ENCODE results near the gene HPSE2. TPM values are rescaled to one million over a fixed set of nuclear protein-coding genes. Genes with fewer than 3 reads are reported as not detected.

HPSE2 gene
- total and polyA plus RNA-seq, 2 of the 13 experiments (the other 11 are each of a cell fraction or from before 2014, with no cell fraction given): 0.01 TPM; not detected in 1

- 79% methylated on average over 10 of the region's 10 CpGs for WGBS (ENCODE audit: low lambda C conversion rate)
- no peaks in the 10 kb centered on the region for H3K79me2 ChIP-seq (ENCODE audit: insufficient read depth, low read length)
- no TSS peak for BruUV-seq (replicated peaks)
- POLR2A ChIA-PET: interaction anchor here (0.6 kb wide), 1 partner anchor 1001 kb away, joined by 3 read pairs; no protein-coding TSS in a partner anchor
- H3K4me3 ChIP-seq (replicated peaks in 1 of 3; ENCODE audit: insufficient read depth in 1 of 3, low read depth in 2 of 3, low read length in 3 of 3): no peak overlapping the region
- no peaks in the 10 kb centered on the region for H4K20me1 ChIP-seq (ENCODE audit: insufficient read depth, low read length)
- CTCF ChIA-PET (ENCODE audit: low intra/inter-chr PET ratio, low total read pairs): no interaction called here
- H3K9me3 ChIP-seq (ENCODE audit: low read length): no peaks in the 10 kb centered on the region
- in situ Hi-C loops (cut with HindIII; ENCODE audit: extremely low pct_ligation_motif_present, low pct_unique_long_range_greater_than_20kb): no loop called here
- peaks cover 16% of the 10 kb centered on the region for H3K4me1 ChIP-seq (ENCODE audit: insufficient read depth, low read length)
- FAIRE-seq (no peak), ATAC-seq (no peak), DNase-seq (ENCODE audit: low spot score) (no peak)
- TF ChIP-seq ZNF841 (CRISPR knock-in tag; IDR thresholded peaks at IDR 0.05; ENCODE audit: borderline replicate concordance) (no peak), NFIB (CRISPR knock-in tag; IDR thresholded peaks at IDR 0.05; ENCODE audit: borderline replicate concordance) (no peak), SP5 (CRISPR knock-in tag; IDR thresholded peaks at IDR 0.05; ENCODE audit: borderline replicate concordance, low read depth) (no peak), SAP130 (CRISPR knock-in tag; IDR thresholded peaks at IDR 0.05; ENCODE audit: low read depth) (no peak), ISX (CRISPR knock-in tag; conservative IDR thresholded peaks at IDR 0.05) (no peak), ZNF263 (CRISPR knock-in tag; IDR thresholded peaks at IDR 0.05) (no peak), ZKSCAN8 (CRISPR knock-in tag; IDR thresholded peaks at IDR 0.05; ENCODE audit: borderline replicate concordance) (no peak), MAFK (conservative IDR thresholded peaks at IDR 0.05 in 1 of 2, IDR thresholded peaks at IDR 0.05 in 1 of 2; ENCODE audit: low read length in 2 of 2) (no peak), PHF20 (CRISPR knock-in tag; IDR thresholded peaks at IDR 0.05) (no peak), E2F5 (CRISPR knock-in tag; conservative IDR thresholded peaks at IDR 0.05) (no peak), ZNF749 (CRISPR knock-in tag; IDR thresholded peaks at IDR 0.05; ENCODE audit: borderline replicate concordance) (no peak), CHCHD3 (CRISPR knock-in tag; IDR thresholded peaks at IDR 0.05) (no peak), ATF7-NPFF (CRISPR knock-in tag; IDR thresholded peaks at IDR 0.05; ENCODE audit: low read depth) (no peak), SMYD3 (CRISPR knock-in tag; IDR thresholded peaks at IDR 0.05) (no peak)
- TF ChIP-seq, protein P1, sequence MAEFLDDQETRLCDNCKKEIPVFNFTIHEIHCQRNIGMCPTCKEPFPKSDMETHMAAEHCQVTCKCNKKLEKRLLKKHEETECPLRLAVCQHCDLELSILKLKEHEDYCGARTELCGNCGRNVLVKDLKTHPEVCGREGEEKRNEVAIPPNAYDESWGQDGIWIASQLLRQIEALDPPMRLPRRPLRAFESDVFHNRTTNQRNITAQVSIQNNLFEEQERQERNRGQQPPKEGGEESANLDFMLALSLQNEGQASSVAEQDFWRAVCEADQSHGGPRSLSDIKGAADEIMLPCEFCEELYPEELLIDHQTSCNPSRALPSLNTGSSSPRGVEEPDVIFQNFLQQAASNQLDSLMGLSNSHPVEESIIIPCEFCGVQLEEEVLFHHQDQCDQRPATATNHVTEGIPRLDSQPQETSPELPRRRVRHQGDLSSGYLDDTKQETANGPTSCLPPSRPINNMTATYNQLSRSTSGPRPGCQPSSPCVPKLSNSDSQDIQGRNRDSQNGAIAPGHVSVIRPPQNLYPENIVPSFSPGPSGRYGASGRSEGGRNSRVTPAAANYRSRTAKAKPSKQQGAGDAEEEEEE (CRISPR knock-in tag; IDR thresholded peaks at IDR 0.05; ENCODE audit: borderline replicate concordance): no peak
- TF ChIP-seq, protein P2, sequence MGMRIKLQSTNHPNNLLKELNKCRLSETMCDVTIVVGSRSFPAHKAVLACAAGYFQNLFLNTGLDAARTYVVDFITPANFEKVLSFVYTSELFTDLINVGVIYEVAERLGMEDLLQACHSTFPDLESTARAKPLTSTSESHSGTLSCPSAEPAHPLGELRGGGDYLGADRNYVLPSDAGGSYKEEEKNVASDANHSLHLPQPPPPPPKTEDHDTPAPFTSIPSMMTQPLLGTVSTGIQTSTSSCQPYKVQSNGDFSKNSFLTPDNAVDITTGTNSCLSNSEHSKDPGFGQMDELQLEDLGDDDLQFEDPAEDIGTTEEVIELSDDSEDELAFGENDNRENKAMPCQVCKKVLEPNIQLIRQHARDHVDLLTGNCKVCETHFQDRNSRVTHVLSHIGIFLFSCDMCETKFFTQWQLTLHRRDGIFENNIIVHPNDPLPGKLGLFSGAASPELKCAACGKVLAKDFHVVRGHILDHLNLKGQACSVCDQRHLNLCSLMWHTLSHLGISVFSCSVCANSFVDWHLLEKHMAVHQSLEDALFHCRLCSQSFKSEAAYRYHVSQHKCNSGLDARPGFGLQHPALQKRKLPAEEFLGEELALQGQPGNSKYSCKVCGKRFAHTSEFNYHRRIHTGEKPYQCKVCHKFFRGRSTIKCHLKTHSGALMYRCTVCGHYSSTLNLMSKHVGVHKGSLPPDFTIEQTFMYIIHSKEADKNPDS (CRISPR knock-in tag; IDR thresholded peaks at IDR 0.05): no peak
- H2AFZ ChIP-seq (ENCODE audit: low read length): no peak overlapping the region
- intact Hi-C loops (cut with micrococcal nuclease; ENCODE audit: unreplicated experiment): no loop called here
- no peak overlapping the region for H3K9ac ChIP-seq (ENCODE audit: insufficient read depth, low read depth, low read length)
- H3K36me3 ChIP-seq (replicated peaks in 1 of 2; ENCODE audit: control insufficient read depth in 1 of 2, insufficient read depth in 2 of 2, low read length in 2 of 2): no peaks in the 10 kb centered on the region
- no peak overlapping the region for H3K4me2 ChIP-seq (ENCODE audit: low read depth, low read length)
- no peak overlapping the region for H3K27ac ChIP-seq (ENCODE audit: extremely low read length, insufficient read depth, low read length)
- H3K27me3 ChIP-seq (ENCODE audit: control insufficient read depth in 1 of 2, insufficient read depth in 2 of 2, low read length in 2 of 2): no peaks in the 10 kb centered on the region
These were observed 824.9 kb downstream of the HPSE2 start for GRCh38 chr10:98410759-98411158.
